Keratinocyte (primary cell): ENCODE results near the gene HCN1. TPM values are rescaled to one million over a fixed set of nuclear protein-coding genes. Genes with fewer than 3 reads are reported as not detected.

ENCODE experiments used
- DNase-seq: peaks from one replicate; pipeline ENCODE4 v3.0.0-alpha.2; 2011; ENCODE audit warnings: low read depth, missing footprints, low spot score
- FAIRE-seq: peaks from 2 replicates; lab custom pipeline; 2011; peaks lifted over from hg19 to GRCh38; lab: Jason Lieb, UNC
- H2AFZ ChIP-seq: 2 replicates; pipeline ENCODE4 v1.6.0; 2012; ENCODE audit warnings: low read length, control low read depth, inconsistent platforms; ENCODE audit not compliant: control insufficient read depth
- H3K27ac ChIP-seq: 2 replicates; pipeline ENCODE4 v1.5.1; 2011; ENCODE audit warnings: low read length; ENCODE audit not compliant: control insufficient read depth, insufficient read depth
- H3K27me3 ChIP-seq: 3 replicates; pipeline ENCODE4 v1.6.0; 2011; ENCODE audit warnings: low read length; ENCODE audit not compliant: control insufficient read depth, insufficient read depth; ENCODE audit errors: extremely low read depth
- H3K36me3 ChIP-seq, 2 experiments: 2 replicates in 1 of 2; 3 replicates in 1 of 2; pipeline ENCODE4 v1.5.1; 2011; ENCODE audit warnings: low read length in 2 of 2, mild to moderate bottlenecking in 1 of 2; ENCODE audit not compliant: control insufficient read depth in 2 of 2, insufficient read depth in 2 of 2; ENCODE audit errors: extremely low read depth in 1 of 2
- H3K4me1 ChIP-seq: 3 replicates; pipeline ENCODE4 v1.5.1; 2011; ENCODE audit warnings: low read length; ENCODE audit not compliant: control insufficient read depth, insufficient read depth; ENCODE audit errors: extremely low read depth
- H3K4me2 ChIP-seq: 3 replicates; pipeline ENCODE4 v1.6.0; 2011; ENCODE audit warnings: low read depth, low read length; ENCODE audit not compliant: control insufficient read depth, insufficient read depth; ENCODE audit errors: extremely low read depth
- H3K4me3 ChIP-seq, 3 experiments: fragments of 200-600 bp in 1 of 3; sonication (generic) in 1 of 3; 2 replicates in 2 of 3; 3 replicates in 1 of 3; pipeline ENCODE4 v1.5.1; 2011 to 2016; ENCODE audit warnings: low read length in 3 of 3, mild to moderate bottlenecking in 3 of 3, control low read depth in 2 of 3, inconsistent platforms in 1 of 3, low read depth in 1 of 3, mixed read lengths in 1 of 3, mixed run types in 1 of 3, moderate library complexity in 1 of 3; ENCODE audit not compliant: control insufficient read depth in 2 of 3, insufficient read depth in 2 of 3; ENCODE audit errors: extremely low read depth in 1 of 3
- H3K79me2 ChIP-seq: 2 replicates; pipeline ENCODE4 v1.6.0; 2012; ENCODE audit warnings: low read length; ENCODE audit not compliant: control insufficient read depth, insufficient read depth
- H3K9ac ChIP-seq: 3 replicates; pipeline ENCODE4 v1.6.0; 2011; ENCODE audit warnings: low read length; ENCODE audit not compliant: control insufficient read depth, insufficient read depth; ENCODE audit errors: extremely low read depth
- H3K9me1 ChIP-seq: 3 replicates; pipeline ENCODE4 v1.6.0; 2011; ENCODE audit warnings: low read length; ENCODE audit not compliant: control insufficient read depth, insufficient read depth; ENCODE audit errors: extremely low read depth
- H3K9me3 ChIP-seq: 2 replicates; pipeline ENCODE4 v1.5.1; 2012; ENCODE audit warnings: low read depth, low read length; ENCODE audit not compliant: control insufficient read depth
- H4K20me1 ChIP-seq: 3 replicates; pipeline ENCODE4 v1.6.0; 2011; ENCODE audit warnings: low read length; ENCODE audit not compliant: control insufficient read depth, insufficient read depth; ENCODE audit errors: extremely low read depth
- EZH2 ChIP-seq: IDR thresholded peaks from one replicate; pipeline ENCODE4 v1.6.1; 2012; ENCODE audit warnings: inconsistent platforms, mild to moderate bottlenecking, low read length, moderate library complexity
- dilution Hi-C: fragments of 300-500 bp; cut with MboI; formaldehyde crosslinking; loops from one replicate; pipeline ENCODE4 v1.7.0; 2020; ENCODE audit warnings: low sequenced_read_pairs; ENCODE audit not compliant: extremely low pct_ligation_motif_present
- polyA plus RNA-seq, 5 experiments: library from polyadenylated mRNA; depleted of rRNA in 3 of 5; stranded (reverse) in 3 of 5; stranded (forward) in 1 of 5; unstranded in 1 of 5; fragments of >200 nt; gene quantifications; 1 replicate in 1 of 5; 2 replicates in 3 of 5; 3 replicates in 1 of 5; pipeline versions ENCODE4 v1.2.1 to v1.2.3, GENCODE V29; 2011 to 2012; ENCODE audit warnings: missing spikeins in 2 of 5, low read depth in 1 of 5, low replicate concordance in 1 of 5
- TF ChIP-seq, protein P1 (sequence below), 3 experiments: IDR thresholded peaks in 1 of 3; conservative IDR thresholded peaks in 1 of 3; optimal IDR thresholded peaks in 1 of 3; 2 replicates in 2 of 3; 3 replicates in 1 of 3; pipeline versions ENCODE3 to v1.5.1; 2011; ENCODE audit warnings: low read length in 3 of 3, mild to moderate bottlenecking in 3 of 3, moderate library complexity in 2 of 3, control low read depth in 1 of 3, inconsistent platforms in 1 of 3; ENCODE audit not compliant: insufficient read depth in 2 of 3; ENCODE audit errors: extremely low read depth in 1 of 3

The HCN1 gene
- polyA plus RNA-seq, 1 donor (not counting 4 experiments of a cell fraction or from before 2014, with no cell fraction given) = not detected

DNA sequence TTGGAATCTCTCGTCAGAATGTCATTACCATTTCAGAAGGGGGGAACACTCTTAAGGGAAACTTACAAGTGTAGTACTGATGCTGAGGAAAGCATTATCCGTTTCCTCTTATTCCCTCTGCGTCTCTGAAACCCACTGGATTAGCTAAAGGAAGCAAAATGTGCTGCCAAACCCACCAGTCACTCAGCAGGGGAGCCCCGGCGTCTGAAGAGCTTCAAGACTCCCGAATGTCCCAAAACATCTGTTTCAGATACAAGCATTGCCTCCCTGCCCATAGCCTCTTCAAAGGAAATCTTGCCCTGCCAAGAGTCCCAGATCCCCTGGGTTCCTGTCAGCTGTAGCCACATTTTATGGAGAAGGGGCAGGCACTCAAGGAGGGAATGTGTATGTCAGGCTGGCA is 1.0 kb upstream of the HCN1 start:
- Histone ChIP-seq H3K4me2 (no peak overlapping the region), H3K4me3 (no peak overlapping the region), H2AFZ (no peak overlapping the region), H3K9me3 (no peaks in the 10 kb centered on the region), H3K36me3 (no peaks in the 10 kb centered on the region), H3K9ac (no peak overlapping the region), H3K27ac (no peak overlapping the region), H4K20me1 (no peaks in the 10 kb centered on the region), H3K79me2 (no peaks in the 10 kb centered on the region), H3K4me1 (no peaks in the 10 kb centered on the region), H3K9me1 (no peaks in the 10 kb centered on the region), H3K27me3 (peaks cover 16% of the 10 kb centered on the region)
- FAIRE-seq = no peak
- DNase-seq = no peak
- dilution Hi-C loops = no loop called here
- TF ChIP-seq, protein P1, sequence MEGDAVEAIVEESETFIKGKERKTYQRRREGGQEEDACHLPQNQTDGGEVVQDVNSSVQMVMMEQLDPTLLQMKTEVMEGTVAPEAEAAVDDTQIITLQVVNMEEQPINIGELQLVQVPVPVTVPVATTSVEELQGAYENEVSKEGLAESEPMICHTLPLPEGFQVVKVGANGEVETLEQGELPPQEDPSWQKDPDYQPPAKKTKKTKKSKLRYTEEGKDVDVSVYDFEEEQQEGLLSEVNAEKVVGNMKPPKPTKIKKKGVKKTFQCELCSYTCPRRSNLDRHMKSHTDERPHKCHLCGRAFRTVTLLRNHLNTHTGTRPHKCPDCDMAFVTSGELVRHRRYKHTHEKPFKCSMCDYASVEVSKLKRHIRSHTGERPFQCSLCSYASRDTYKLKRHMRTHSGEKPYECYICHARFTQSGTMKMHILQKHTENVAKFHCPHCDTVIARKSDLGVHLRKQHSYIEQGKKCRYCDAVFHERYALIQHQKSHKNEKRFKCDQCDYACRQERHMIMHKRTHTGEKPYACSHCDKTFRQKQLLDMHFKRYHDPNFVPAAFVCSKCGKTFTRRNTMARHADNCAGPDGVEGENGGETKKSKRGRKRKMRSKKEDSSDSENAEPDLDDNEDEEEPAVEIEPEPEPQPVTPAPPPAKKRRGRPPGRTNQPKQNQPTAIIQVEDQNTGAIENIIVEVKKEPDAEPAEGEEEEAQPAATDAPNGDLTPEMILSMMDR (optimal IDR thresholded peaks at IDR 0.05 in 1 of 3, IDR thresholded peaks at IDR 0.05 in 1 of 3, conservative IDR thresholded peaks at IDR 0.05 in 1 of 3; ENCODE audit: extremely low read depth in 1 of 3, insufficient read depth in 2 of 3, low read length in 3 of 3) = no peak
- TF ChIP-seq EZH2 = no peak

DNA sequence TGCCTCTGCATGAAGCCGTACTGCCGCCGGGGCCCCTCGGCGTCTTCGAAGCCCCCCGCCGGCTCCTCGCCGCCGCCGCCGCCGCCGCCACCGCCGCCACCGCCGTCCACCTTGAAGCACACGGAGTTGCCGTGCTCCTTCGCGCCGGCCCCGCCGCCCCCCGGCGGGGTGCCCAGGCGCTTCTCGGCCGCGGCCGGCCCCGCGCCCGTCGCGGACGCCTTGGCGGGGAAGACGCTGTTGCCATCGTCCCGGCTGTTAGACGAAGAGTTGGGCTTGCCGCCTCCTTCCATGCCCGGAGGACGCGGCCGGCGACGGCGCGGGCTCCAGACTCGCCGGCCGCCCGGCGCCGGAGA is 400 bp downstream of the HCN1 start:
- dilution Hi-C loops = no loop called here

More for the DNA sequence above, 400 bp downstream of the HCN1 start:
- H3K9ac ChIP-seq = no peak overlapping the region
- no peak overlapping the region for H2AFZ ChIP-seq
- H3K9me1 ChIP-seq = no peaks in the 10 kb centered on the region
- no peaks in the 10 kb centered on the region for H4K20me1 ChIP-seq
- no peaks in the 10 kb centered on the region for H3K4me1 ChIP-seq
- H3K4me3 ChIP-seq = no peak overlapping the region
- H3K4me2 ChIP-seq = peak overlapping the region; percentile 27
- TF ChIP-seq, protein P1 (optimal IDR thresholded peaks at IDR 0.05 in 1 of 3, IDR thresholded peaks at IDR 0.05 in 1 of 3, conservative IDR thresholded peaks at IDR 0.05 in 1 of 3; ENCODE audit: extremely low read depth in 1 of 3, insufficient read depth in 2 of 3, low read length in 3 of 3) = no peak
- TF ChIP-seq EZH2 = no peak
- DNase-seq (no peak), FAIRE-seq (no peak)
- peaks cover 16% of the 10 kb centered on the region for H3K27me3 ChIP-seq
- H3K9me3 ChIP-seq = no peaks in the 10 kb centered on the region
- H3K36me3 ChIP-seq = no peaks in the 10 kb centered on the region
- no peaks in the 10 kb centered on the region for H3K79me2 ChIP-seq
- H3K27ac ChIP-seq = no peak overlapping the region
